B cell (primary cell): ENCODE data around the gene ICA1L. TPM values are rescaled to one million over a fixed set of nuclear protein-coding genes. Genes with fewer than 3 reads are reported as not detected.
"Not testable (repeated sequence)": the region's sequence is repeated elsewhere in the genome, so short reads cannot be mapped to it uniquely, and the experiment has no call there.

Source experiments
- ATAC-seq: fragments of 200-7000 bp; cut with Tn5 transposase; one replicate; pipeline ENCODE4 v1.10.0; 2021; ENCODE audit warnings: low read depth, mild to moderate bottlenecking, moderate number of reproducible peaks, moderate library complexity
- CTCF ChIA-PET: fragments of 350-600 bp; sonication (Branson Sonifier 250); formaldehyde crosslinking; loops from one replicate; lab custom pipeline; 2021; ENCODE audit warnings: antibody characterized with exemption, inconsistent platforms; lab: Charles Lee
- POLR2A ChIA-PET: fragments of 350-600 bp; sonication (Branson Sonifier 250); formaldehyde crosslinking; loops from one replicate; lab custom pipeline; 2021; ENCODE audit warnings: antibody characterized with exemption; lab: Charles Lee
- DNase-seq: peaks from one replicate; pipeline ENCODE4 v3.0.0; 2013
- H2AFZ ChIP-seq: 2 replicates; pipeline ENCODE4 v1.6.1; 2012; ENCODE audit warnings: mild to moderate bottlenecking, low read depth, low read length; ENCODE audit not compliant: insufficient read depth, poor library complexity, severe bottlenecking
- H3K27ac ChIP-seq, 2 donors: 1 replicate in 1 of 2; 2 replicates in 1 of 2; pipeline ENCODE4 v1.5.1; 2012 to 2013; ENCODE audit warnings: low read length in 2 of 2, mild to moderate bottlenecking in 2 of 2, moderate library complexity in 1 of 2
- H3K27me3 ChIP-seq, 4 experiments: fragments of 200-600 bp in 1 of 4; sonication (generic) in 1 of 4; replicated peaks in 1 of 4; 1 replicate in 2 of 4; 2 replicates in 2 of 4; pipeline versions ENCODE4 v1.6.1 to v1.7.0; 2013 to 2016; ENCODE audit warnings: low read length in 3 of 4, mild to moderate bottlenecking in 2 of 4, mixed read lengths in 1 of 4, moderate library complexity in 1 of 4; ENCODE audit not compliant: insufficient read depth in 4 of 4, control insufficient read depth in 3 of 4; ENCODE audit errors: control extremely low read depth in 1 of 4
- H3K36me3 ChIP-seq, 2 experiments: replicated peaks in 1 of 2; 1 replicate in 1 of 2; 2 replicates in 1 of 2; pipeline versions ENCODE4 v1.6.1 to v1.7.1; 2013; ENCODE audit warnings: low read length in 1 of 2; ENCODE audit not compliant: insufficient read depth in 2 of 2, control insufficient read depth in 1 of 2; ENCODE audit errors: control extremely low read depth in 1 of 2, extremely low read depth in 1 of 2
- H3K4me1 ChIP-seq, 2 donors: fragments of 200-600 bp in 1 of 2; sonication (generic) in 1 of 2; 1 replicate in 1 of 2; 2 replicates in 1 of 2; pipeline versions ENCODE4 v1.5.1 to v1.6.1; 2013 to 2017; ENCODE audit warnings: low read length in 2 of 2; ENCODE audit not compliant: control insufficient read depth in 2 of 2, insufficient read depth in 2 of 2
- H3K4me2 ChIP-seq: replicated peaks from 2 replicates; pipeline ENCODE3; 2012; ENCODE audit warnings: mild to moderate bottlenecking, low read depth, low read length; ENCODE audit not compliant: poor library complexity, severe bottlenecking
- H3K4me3 ChIP-seq, 5 experiments: fragments of 200-600 bp in 1 of 5; sonication (generic) in 1 of 5; 1 replicate in 3 of 5; 2 replicates in 2 of 5; pipeline versions ENCODE4 v1.5.1 to v1.7.0; 2011 to 2016; ENCODE audit warnings: low read length in 4 of 5, mild to moderate bottlenecking in 4 of 5, low read depth in 2 of 5, control low read depth in 1 of 5, moderate library complexity in 1 of 5; ENCODE audit not compliant: insufficient read depth in 1 of 5; ENCODE audit errors: control extremely low read depth in 1 of 5, extremely low read depth in 1 of 5
- H3K79me2 ChIP-seq: fragments of 200-600 bp; sonication (generic); one replicate; pipeline ENCODE4 v1.6.0; 2016; ENCODE audit warnings: low read length; ENCODE audit not compliant: control insufficient read depth, insufficient read depth
- H3K9ac ChIP-seq: fragments of 200-600 bp; sonication (generic); 2 replicates; pipeline ENCODE4 v1.6.1; 2017; ENCODE audit warnings: mild to moderate bottlenecking, low read length, moderate library complexity
- H3K9me3 ChIP-seq, 3 donors: one replicate each; pipeline versions ENCODE4 v1.6.1 to v1.7.1; 2013; ENCODE audit warnings: low read length in 2 of 3; ENCODE audit not compliant: control insufficient read depth in 2 of 3, insufficient read depth in 1 of 3; ENCODE audit errors: control extremely low read depth in 1 of 3
- H4K20me1 ChIP-seq: 2 replicates; pipeline ENCODE4 v1.6.0; 2012; ENCODE audit warnings: mild to moderate bottlenecking, low read length; ENCODE audit not compliant: insufficient read depth, control insufficient read depth, poor library complexity, severe bottlenecking
- H3K27ac Mint-ChIP-seq: one replicate; pipeline ENCODE4 v1.8.0; 2021; ENCODE audit warnings: mixed read lengths
- H3K27me3 Mint-ChIP-seq: one replicate; pipeline ENCODE4 v1.8.0; 2021; ENCODE audit warnings: mixed read lengths
- H3K4me1 Mint-ChIP-seq: one replicate; pipeline ENCODE4 v1.8.0; 2021; ENCODE audit warnings: mixed read lengths
- H3K4me3 Mint-ChIP-seq: one replicate; pipeline ENCODE4 v1.8.0; 2021; ENCODE audit warnings: mixed read lengths
- H3K9me3 Mint-ChIP-seq: one replicate; pipeline ENCODE4 v1.8.0; 2022; ENCODE audit warnings: mixed read lengths; ENCODE audit not compliant: insufficient read depth
- CTCF ChIP-seq: fragments of 200-600 bp; IDR thresholded peaks from one replicate; pipeline ENCODE4 v1.8.0; 2022; ENCODE audit warnings: antibody characterized with exemption, mild to moderate bottlenecking
- EZH2 ChIP-seq: IDR thresholded peaks from 2 replicates; pipeline ENCODE4 v1.6.1; 2012; ENCODE audit warnings: borderline replicate concordance, low read depth, mild to moderate bottlenecking, moderate library complexity, low read length; ENCODE audit not compliant: insufficient read depth, poor library complexity, severe bottlenecking
- WGBS: methylation state at CpG from one replicate; pipeline ENCODE4 v1.1.5; 2013; ENCODE audit warnings: missing lambda C conversion rate; ENCODE audit not compliant: insufficient coverage; 5-methylcytosine and 5-hydroxymethylcytosine counted together
- intact Hi-C: fragments of 100-400 bp; cut with micrococcal nuclease; formaldehyde crosslinking; loops from one replicate; pipeline ENCODE4 v1.10.0; 2022
- polyA plus RNA-seq: library from polyadenylated mRNA; depleted of rRNA; stranded (reverse); fragments of >200 nt; gene quantifications from 2 replicates; pipeline ENCODE4 v1.2.3, GENCODE V29; 2012
- total RNA-seq, 2 donors: library from RNA; stranded (reverse); fragments of 120-200 nt in 1 of 2; gene quantifications; 1 replicate in 1 of 2; 2 replicates in 1 of 2; pipeline versions ENCODE4 v1.2.3 to v1.2.4, GENCODE V29; 2013 to 2022

ICA1L gene
- total and polyA plus RNA-seq, 2 donors (not counting 1 experiment from before 2014, with no cell fraction given) = 2.4 to 6.8 TPM

GRCh38 chr2:202813387-202813786, 58.2 kb downstream of the ICA1L start:
- H3K4me2 ChIP-seq = no peak overlapping the region
- H3K27ac Mint-ChIP-seq = no peak overlapping the region
- no peak overlapping the region for H3K4me3 ChIP-seq
- ATAC-seq = no peak
- H4K20me1 ChIP-seq = no peaks in the 10 kb centered on the region
- H3K9ac ChIP-seq = no peak overlapping the region
- H3K9me3 Mint-ChIP-seq = no peaks in the 10 kb centered on the region
- H3K4me1 Mint-ChIP-seq = no peaks in the 10 kb centered on the region
- intact Hi-C loops = no loop called here
- H3K36me3 ChIP-seq = peaks cover 0 to 4% of the 10 kb centered on the region in 2 experiments
- ChIA-PET POLR2A (interaction anchor here (0.6 kb wide), 1 partner anchor 106 kb away, joined by 4 read pairs; no protein-coding TSS in a partner anchor), CTCF (interaction anchor here (1.4 kb wide), 1 partner anchor 9 kb away, joined by 3 read pairs; no protein-coding TSS in a partner anchor)
- H3K27me3 Mint-ChIP-seq = no peaks in the 10 kb centered on the region
- H3K9me3 ChIP-seq = peaks cover 0 to 8% (median 0%) of the 10 kb centered on the region in 3 donors
- no CpG with 5 or more reads among the region's 3 CpGs for WGBS
- H3K27ac ChIP-seq = no peak overlapping the region
- no peak for TF ChIP-seq EZH2
- no peak for TF ChIP-seq CTCF
- H3K27me3 ChIP-seq = no peaks in the 10 kb centered on the region
- no peak overlapping the region for H3K4me3 Mint-ChIP-seq
- H2AFZ ChIP-seq = no peak overlapping the region
- no peaks in the 10 kb centered on the region for H3K79me2 ChIP-seq
- H3K4me1 ChIP-seq = no peaks in the 10 kb centered on the region
- DNase-seq = no peak

GRCh38 chr2:202808754-202809153, 62.8 kb downstream of the ICA1L start:
- no peaks in the 10 kb centered on the region for H3K4me1 ChIP-seq
- no peaks in the 10 kb centered on the region for H3K4me1 Mint-ChIP-seq
- no peak overlapping the region for H3K4me2 ChIP-seq
- no peaks in the 10 kb centered on the region for H3K9me3 Mint-ChIP-seq
- no peak overlapping the region for H3K27ac Mint-ChIP-seq
- CTCF ChIA-PET = no interaction called here
- H2AFZ ChIP-seq = no peak overlapping the region
- peaks cover 0 to 8% (median 0%) of the 10 kb centered on the region in 3 donors for H3K9me3 ChIP-seq
- no peaks in the 10 kb centered on the region for H3K27me3 ChIP-seq
- no peak overlapping the region for H3K9ac ChIP-seq
- POLR2A ChIA-PET = no interaction called here
- WGBS = 100% methylated on average over 1 of the region's 3 CpGs
- TF ChIP-seq CTCF (no peak), EZH2 (no peak)
- H3K36me3 ChIP-seq = peaks cover 0 to 9% of the 10 kb centered on the region in 2 experiments
- H4K20me1 ChIP-seq = no peaks in the 10 kb centered on the region
- no peaks in the 10 kb centered on the region for H3K79me2 ChIP-seq
- DNase-seq (no peak), ATAC-seq (no peak)
- intact Hi-C loops = no loop called here
- no peak overlapping the region for H3K4me3 Mint-ChIP-seq
- no peak overlapping the region for H3K27ac ChIP-seq
- H3K4me3 ChIP-seq = no peak overlapping the region
- H3K27me3 Mint-ChIP-seq = no peaks in the 10 kb centered on the region

GRCh38 chr2:202807431-202808138, 64.0 kb downstream of the ICA1L start:
- H4K20me1 ChIP-seq, H3K4me1 Mint-ChIP-seq, H3K27ac ChIP-seq, intact Hi-C loops, POLR2A ChIA-PET, H3K27me3 ChIP-seq, H3K27me3 Mint-ChIP-seq, H3K36me3 ChIP-seq, H3K9ac ChIP-seq, H3K4me3 ChIP-seq, ATAC-seq, H3K4me3 Mint-ChIP-seq, H3K9me3 ChIP-seq, H3K27ac Mint-ChIP-seq, H2AFZ ChIP-seq, DNase-seq, H3K4me1 ChIP-seq, CTCF ChIA-PET, H3K9me3 Mint-ChIP-seq, H3K79me2 ChIP-seq, H3K4me2 ChIP-seq: not testable (repeated sequence)
- WGBS = 86% methylated on average over 1 of the region's 1 CpG
